SK-N-SH treated with all-trans-retinoic acid at 6 μM for 48 hours (cell line): ENCODE data around the gene SRXN1.

ENCODE experiments used
- ATAC-seq: fragments of 200-7000 bp; cut with Tn5 transposase; 3 replicates; pipeline ENCODE4 v1.9.1; 2020; ENCODE audit warnings: mild to moderate bottlenecking, moderate library complexity
- BACH2 ChIP-seq: fragments of 250-450 bp; sonication (Bioruptor Pico); IDR thresholded peaks from 2 replicates; pipeline ENCODE4 v1.9.0; 2021; ENCODE audit warnings: mild to moderate bottlenecking, borderline replicate concordance
- CREB5 ChIP-seq: fragments of 250-450 bp; sonication (Bioruptor Pico); IDR thresholded peaks from 2 replicates; pipeline ENCODE4 v1.5.1; 2020; ENCODE audit warnings: low read depth, mild to moderate bottlenecking, moderate library complexity
- CSDC2 ChIP-seq: fragments of 250-450 bp; sonication (Bioruptor Pico); IDR thresholded peaks from 2 replicates; pipeline ENCODE4 v1.5.0; 2020; ENCODE audit warnings: mild to moderate bottlenecking, moderate library complexity
- CSRNP3 ChIP-seq: fragments of 250-450 bp; sonication (Bioruptor Pico); IDR thresholded peaks from 2 replicates; pipeline ENCODE4 v1.5.1; 2021; ENCODE audit warnings: mild to moderate bottlenecking, moderate library complexity
- ESRRG ChIP-seq: fragments of 250-450 bp; sonication (Bioruptor Pico); IDR thresholded peaks from 2 replicates; pipeline ENCODE4 v1.6.1; 2021; ENCODE audit warnings: mild to moderate bottlenecking
- GLIS3 ChIP-seq: fragments of 250-450 bp; sonication (Bioruptor Pico); IDR thresholded peaks from 2 replicates; pipeline ENCODE4 v1.5.0; 2020; ENCODE audit warnings: mild to moderate bottlenecking, moderate library complexity
- ISL1 ChIP-seq: fragments of 250-450 bp; sonication (Bioruptor Pico); IDR thresholded peaks from 2 replicates; pipeline ENCODE4 v2.1.2; 2022; ENCODE audit warnings: mild to moderate bottlenecking, moderate library complexity
- OSR1 ChIP-seq: fragments of 250-450 bp; sonication (Bioruptor Pico); IDR thresholded peaks from 2 replicates; pipeline ENCODE4 v1.8.0; 2022; ENCODE audit warnings: moderate library complexity, mild to moderate bottlenecking, inconsistent platforms
- PPARA ChIP-seq: fragments of 250-450 bp; sonication (Bioruptor Pico); IDR thresholded peaks from 2 replicates; pipeline ENCODE4 v1.5.0; 2020; ENCODE audit warnings: mild to moderate bottlenecking, borderline replicate concordance
- RARB ChIP-seq: fragments of 250-450 bp; sonication (Bioruptor Pico); IDR thresholded peaks from 2 replicates; pipeline ENCODE4 v1.8.0; 2021; ENCODE audit warnings: mild to moderate bottlenecking, moderate library complexity
- SNAI2 ChIP-seq: fragments of 250-450 bp; sonication (Bioruptor Pico); IDR thresholded peaks from 2 replicates; pipeline ENCODE4 v1.5.0; 2020; ENCODE audit warnings: mild to moderate bottlenecking, moderate library complexity
- TCF4 ChIP-seq: fragments of 250-450 bp; sonication (Bioruptor Pico); IDR thresholded peaks from 2 replicates; pipeline ENCODE4 v1.8.0; 2021; ENCODE audit warnings: mild to moderate bottlenecking, moderate library complexity, borderline replicate concordance
- TOX ChIP-seq: fragments of 250-450 bp; sonication (Bioruptor Pico); IDR thresholded peaks from 2 replicates; pipeline ENCODE4 v1.8.0; 2021; ENCODE audit warnings: mild to moderate bottlenecking, moderate library complexity, borderline replicate concordance
- TSHZ2 ChIP-seq: fragments of 250-450 bp; sonication (Bioruptor Pico); IDR thresholded peaks from 2 replicates; pipeline ENCODE4 v1.5.0; 2020; ENCODE audit warnings: mild to moderate bottlenecking, moderate library complexity
- ZFP3 ChIP-seq: fragments of 250-450 bp; sonication (Bioruptor Pico); IDR thresholded peaks from 2 replicates; pipeline ENCODE4 v1.5.0; 2020; ENCODE audit warnings: mild to moderate bottlenecking, moderate library complexity
- ZFP30 ChIP-seq: fragments of 450-650 bp; formaldehyde crosslinking; IDR thresholded peaks from 2 replicates; pipeline ENCODE4 v1.5.0; 2022; ENCODE audit warnings: mild to moderate bottlenecking, moderate library complexity
- ZNF565 ChIP-seq: fragments of 450-650 bp; formaldehyde crosslinking; conservative IDR thresholded peaks from 2 replicates; pipeline ENCODE4 v1.5.0; 2020; ENCODE audit warnings: low read depth, mild to moderate bottlenecking, moderate library complexity
- ZNF70 ChIP-seq: fragments of 450-650 bp; formaldehyde crosslinking; IDR thresholded peaks from 2 replicates; pipeline ENCODE4 v1.5.0; 2020; ENCODE audit warnings: mild to moderate bottlenecking, moderate library complexity
- ZNF8 ChIP-seq: fragments of 450-650 bp; formaldehyde crosslinking; IDR thresholded peaks from 2 replicates; pipeline ENCODE4 v1.5.0; 2020; ENCODE audit warnings: mild to moderate bottlenecking, moderate library complexity

Gene SRXN1

GRCh38 chr20:615514-615913, 37.5 kb downstream of the SRXN1 start:
- no peak for ATAC-seq
- TF ChIP-seq TCF4 (CRISPR knock-in tag) (no peak), ZNF565 (CRISPR knock-in tag) (no peak), ZNF8 (CRISPR knock-in tag) (no peak), CSRNP3 (CRISPR knock-in tag) (no peak), RARB (CRISPR knock-in tag) (no peak), OSR1 (CRISPR knock-in tag) (no peak), TSHZ2 (no peak), SNAI2 (CRISPR knock-in tag) (no peak), PPARA (no peak), ZFP3 (CRISPR knock-in tag) (no peak), ISL1 (CRISPR knock-in tag) (no peak), ESRRG (no peak)

GRCh38 chr20:611843-612185, 41.2 kb downstream of the SRXN1 start:
- no peak for ATAC-seq
- TF ChIP-seq SNAI2 (CRISPR knock-in tag) (no peak), PPARA (no peak), ZFP30 (no peak), TCF4 (CRISPR knock-in tag) (no peak), ZNF565 (CRISPR knock-in tag) (no peak), ZNF8 (CRISPR knock-in tag) (no peak), CSDC2 (CRISPR knock-in tag) (no peak)

GRCh38 chr20:611047-611842, 41.8 kb downstream of the SRXN1 start:
- TF ChIP-seq CSRNP3 (CRISPR knock-in tag) (no peak), OSR1 (CRISPR knock-in tag) (no peak)
- no peak for ATAC-seq

- peak; percentile 77 for ATAC-seq
- no peak for TF ChIP-seq GLIS3 (CRISPR knock-in tag)
- TF ChIP-seq ZFP3 (CRISPR knock-in tag): no peak
- no peak for TF ChIP-seq CSRNP3 (CRISPR knock-in tag)
- TF ChIP-seq ZNF8 (CRISPR knock-in tag): no peak
- no peak for TF ChIP-seq TSHZ2
- no peak for TF ChIP-seq TCF4 (CRISPR knock-in tag)
- no peak for TF ChIP-seq CSDC2 (CRISPR knock-in tag)
- TF ChIP-seq BACH2: no peak
- TF ChIP-seq CREB5 (CRISPR knock-in tag): no peak
- no peak for TF ChIP-seq ZNF70 (CRISPR knock-in tag)
- TF ChIP-seq OSR1 (CRISPR knock-in tag): no peak
- no peak for TF ChIP-seq ZFP30
- no peak for TF ChIP-seq PPARA
- TF ChIP-seq TOX (CRISPR knock-in tag): no peak
- no peak for TF ChIP-seq RARB (CRISPR knock-in tag)
Measured at GRCh38 chr20:610130-611046, 42.6 kb downstream of the SRXN1 start, which contains the start of gene TCF15. TCF15 (minus strand) TSS chr20:610309; CDS start chr20:610237, 72 bp downstream.
